ENCODE results near the gene C10orf62.

GRCh38 chr10:97590748-97591495 lies 1.4 kb downstream of the C10orf62 start:
- TF ChIP-seq MYC (IDR thresholded peaks at IDR 0.05; ENCODE audit: insufficient read depth, insufficient read length, insufficient replicate concordance, low read length, severe bottlenecking): no peak
- TF ChIP-seq MAX (IDR thresholded peaks at IDR 0.05; ENCODE audit: low read depth, low read length): no peak
